ENCODE data around the gene MRPS22.

DNA sequence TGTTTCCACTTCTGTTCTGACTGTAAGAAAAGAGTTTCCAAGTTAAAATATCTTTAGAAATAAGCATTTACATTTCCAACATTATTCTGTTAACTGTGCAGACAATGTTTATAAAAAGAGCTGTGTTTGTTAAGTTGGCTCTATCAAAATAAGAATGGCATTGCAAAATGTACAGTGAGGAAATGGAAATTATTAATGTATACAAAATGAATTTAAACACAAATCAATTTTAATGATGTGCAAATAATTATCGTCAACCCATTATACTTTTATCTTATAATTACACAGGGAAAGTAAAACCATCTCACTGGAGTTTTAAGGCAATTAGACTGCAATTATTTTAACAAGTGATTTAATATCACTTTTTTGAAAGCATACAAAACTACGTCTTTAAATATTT, 17.5 kb downstream of the MRPS22 start:
- TF ChIP-seq, protein P1, sequence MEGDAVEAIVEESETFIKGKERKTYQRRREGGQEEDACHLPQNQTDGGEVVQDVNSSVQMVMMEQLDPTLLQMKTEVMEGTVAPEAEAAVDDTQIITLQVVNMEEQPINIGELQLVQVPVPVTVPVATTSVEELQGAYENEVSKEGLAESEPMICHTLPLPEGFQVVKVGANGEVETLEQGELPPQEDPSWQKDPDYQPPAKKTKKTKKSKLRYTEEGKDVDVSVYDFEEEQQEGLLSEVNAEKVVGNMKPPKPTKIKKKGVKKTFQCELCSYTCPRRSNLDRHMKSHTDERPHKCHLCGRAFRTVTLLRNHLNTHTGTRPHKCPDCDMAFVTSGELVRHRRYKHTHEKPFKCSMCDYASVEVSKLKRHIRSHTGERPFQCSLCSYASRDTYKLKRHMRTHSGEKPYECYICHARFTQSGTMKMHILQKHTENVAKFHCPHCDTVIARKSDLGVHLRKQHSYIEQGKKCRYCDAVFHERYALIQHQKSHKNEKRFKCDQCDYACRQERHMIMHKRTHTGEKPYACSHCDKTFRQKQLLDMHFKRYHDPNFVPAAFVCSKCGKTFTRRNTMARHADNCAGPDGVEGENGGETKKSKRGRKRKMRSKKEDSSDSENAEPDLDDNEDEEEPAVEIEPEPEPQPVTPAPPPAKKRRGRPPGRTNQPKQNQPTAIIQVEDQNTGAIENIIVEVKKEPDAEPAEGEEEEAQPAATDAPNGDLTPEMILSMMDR (conservative IDR thresholded peaks at IDR 0.05): no peak
- TF ChIP-seq ZFX (IDR thresholded peaks at IDR 0.05): no peak
